Endothelial cell of umbilical vein (primary cell): Measurements from ENCODE around the gene KISS1. TPM values are rescaled to one million over a fixed set of nuclear protein-coding genes. Genes with fewer than 3 reads are reported as not detected.

Experiments
- BruUV-seq: library from RNA; stranded (reverse); fragments of 400-500 nt; replicated peaks from 2 replicates; lab custom pipeline; 2021; lab: Mats Ljungman, UMichigan
- CTCF ChIA-PET: fragments of 300-600, 350-600 bp; sonication (Branson Sonifier 250); formaldehyde crosslinking; loops from one replicate; lab custom pipeline; 2021; ENCODE audit warnings: antibody characterized with exemption, inconsistent platforms; lab: Charles Lee
- POLR2A ChIA-PET: fragments of 300-600, 350-600 bp; sonication (Branson Sonifier 250); formaldehyde crosslinking; loops from one replicate; lab custom pipeline; 2021; ENCODE audit warnings: antibody characterized with exemption, inconsistent platforms; lab: Charles Lee
- DNase-seq: peaks from one replicate; pipeline ENCODE4 v3.0.0-alpha.2; 2011; ENCODE audit warnings: low read depth, low spot score
- FAIRE-seq: peaks from 2 replicates; lab custom pipeline; 2011; peaks lifted over from hg19 to GRCh38; lab: Jason Lieb, UNC
- H2AFZ ChIP-seq: 2 replicates; pipeline ENCODE4 v1.6.0; 2012; ENCODE audit warnings: low read depth, low read length, control low read depth, inconsistent platforms
- H3K27ac ChIP-seq: 2 replicates; pipeline ENCODE4 v1.5.1; 2011; ENCODE audit warnings: low read depth, mild to moderate bottlenecking, control low read depth, low read length, moderate library complexity; ENCODE audit not compliant: insufficient read depth
- H3K27me3 ChIP-seq, 2 experiments: 2 replicates each; pipeline versions ENCODE4 v1.6.0 to v1.6.1; 2011; ENCODE audit warnings: low read length in 2 of 2, mixed read lengths in 1 of 2; ENCODE audit not compliant: control insufficient read depth in 2 of 2, insufficient read depth in 2 of 2
- H3K36me3 ChIP-seq, 2 experiments: 2 replicates in 1 of 2; 3 replicates in 1 of 2; pipeline ENCODE4 v1.5.1; 2011; ENCODE audit warnings: low read length in 2 of 2, mild to moderate bottlenecking in 1 of 2, moderate library complexity in 1 of 2; ENCODE audit not compliant: control insufficient read depth in 2 of 2, insufficient read depth in 2 of 2; ENCODE audit errors: extremely low read depth in 1 of 2
- H3K4me1 ChIP-seq: 3 replicates; pipeline ENCODE4 v1.5.1; 2011; ENCODE audit warnings: mild to moderate bottlenecking, low read length; ENCODE audit not compliant: control insufficient read depth, insufficient read depth; ENCODE audit errors: extremely low read depth
- H3K4me2 ChIP-seq: 2 replicates; pipeline ENCODE4 v1.6.1; 2011; ENCODE audit warnings: low read length, control low read depth, mixed read lengths; ENCODE audit not compliant: insufficient read depth
- H3K4me3 ChIP-seq, 3 experiments: fragments of 200-600 bp in 1 of 3; sonication (generic), shearing (Covaris generic) in 1 of 3; replicated peaks in 1 of 3; 2 replicates each; pipeline ENCODE4 v1.5.1; 2011 to 2016; ENCODE audit warnings: control low read depth in 3 of 3, low read length in 3 of 3, mild to moderate bottlenecking in 2 of 3, inconsistent platforms in 1 of 3, low read depth in 1 of 3, moderate library complexity in 1 of 3; ENCODE audit not compliant: insufficient read depth in 1 of 3
- H3K79me2 ChIP-seq: 2 replicates; pipeline ENCODE4 v1.6.0; 2012; ENCODE audit warnings: low read length, inconsistent platforms; ENCODE audit not compliant: control insufficient read depth, insufficient read depth
- H3K9ac ChIP-seq: replicated peaks from 2 replicates; pipeline ENCODE3; 2011; ENCODE audit warnings: low read length, control low read depth; ENCODE audit not compliant: insufficient read depth; ENCODE audit errors: extremely low read depth
- H3K9me1 ChIP-seq: replicated peaks from 3 replicates; pipeline ENCODE4 v1.6.0; 2011; ENCODE audit warnings: mild to moderate bottlenecking, low read length; ENCODE audit not compliant: control insufficient read depth, insufficient read depth; ENCODE audit errors: extremely low read depth
- H3K9me3 ChIP-seq: replicated peaks from 2 replicates; pipeline ENCODE4 v1.5.1; 2012; ENCODE audit warnings: low read length, inconsistent platforms; ENCODE audit not compliant: control insufficient read depth, insufficient read depth
- H4K20me1 ChIP-seq: replicated peaks from 2 replicates; pipeline ENCODE3; 2011; ENCODE audit warnings: mild to moderate bottlenecking, low read length; ENCODE audit not compliant: control insufficient read depth, insufficient read depth; ENCODE audit errors: extremely low read depth
- FOS ChIP-seq: IDR thresholded peaks from 2 replicates; pipeline ENCODE4 v1.6.1; 2011; ENCODE audit warnings: mild to moderate bottlenecking, low read length, moderate library complexity, borderline replicate concordance; ENCODE audit not compliant: insufficient read depth
- GATA2 ChIP-seq: IDR thresholded peaks from 2 replicates; pipeline ENCODE4 v1.7.0; 2011; ENCODE audit warnings: low read depth, mild to moderate bottlenecking, moderate library complexity, mixed read lengths, low read length; ENCODE audit not compliant: insufficient read length, insufficient read depth
- JUN ChIP-seq: IDR thresholded peaks from 2 replicates; pipeline ENCODE4 v1.6.1; 2011; ENCODE audit warnings: borderline replicate concordance, low read depth; ENCODE audit not compliant: insufficient read length, insufficient read depth
- MYC ChIP-seq: IDR thresholded peaks from one replicate; pipeline ENCODE4 v1.6.1; 2011; ENCODE audit warnings: mild to moderate bottlenecking, low read depth, low read length
- POLR2A ChIP-seq: IDR thresholded peaks from 2 replicates; pipeline ENCODE4 v1.6.1; 2012; ENCODE audit warnings: low read depth, mild to moderate bottlenecking, control low read depth, low read length
- dilution Hi-C: fragments of 300-500 bp; cut with MboI; formaldehyde crosslinking; loops from one replicate; pipeline ENCODE4 v1.15.0; 2019; ENCODE audit warnings: low sequenced_read_pairs; ENCODE audit not compliant: extremely low pct_ligation_motif_present
- intact Hi-C: fragments of 100-400 bp; cut with micrococcal nuclease; formaldehyde crosslinking; loops from one replicate; pipeline ENCODE4 v1.10.0; 2022
- polyA plus RNA-seq, 4 experiments: library from polyadenylated mRNA; depleted of rRNA in 3 of 4; stranded (reverse) in 3 of 4; unstranded in 1 of 4; fragments of >200 nt; gene quantifications; 2 replicates each; pipeline versions ENCODE4 v1.2.1 to v1.2.3, GENCODE V29; 2011 to 2012; ENCODE audit warnings: missing spikeins in 1 of 4
- total RNA-seq: library from RNA; stranded (reverse); gene quantifications from 2 replicates; pipeline ENCODE4 v1.2.3, GENCODE V29; 2021
- TF ChIP-seq, protein P1 (sequence below): IDR thresholded peaks from 2 replicates; pipeline ENCODE4 v1.6.1; 2011; ENCODE audit not compliant: insufficient read depth, insufficient read length
- TF ChIP-seq, protein P2 (sequence below), 2 donors: IDR thresholded peaks; 1 replicate in 1 of 2; 2 replicates in 1 of 2; pipeline ENCODE4 v1.5.1; 2011; ENCODE audit warnings: low read length in 2 of 2, mild to moderate bottlenecking in 2 of 2, moderate library complexity in 2 of 2, control low read depth in 1 of 2, inconsistent platforms in 1 of 2, low read depth in 1 of 2; ENCODE audit not compliant: insufficient read depth in 1 of 2; ENCODE audit errors: extremely low read depth in 1 of 2

The KISS1 gene
- total and polyA plus RNA-seq, 2 donors (not counting 3 experiments of a cell fraction or from before 2014, with no cell fraction given): 0.22 to 1.00 TPM

DNA sequence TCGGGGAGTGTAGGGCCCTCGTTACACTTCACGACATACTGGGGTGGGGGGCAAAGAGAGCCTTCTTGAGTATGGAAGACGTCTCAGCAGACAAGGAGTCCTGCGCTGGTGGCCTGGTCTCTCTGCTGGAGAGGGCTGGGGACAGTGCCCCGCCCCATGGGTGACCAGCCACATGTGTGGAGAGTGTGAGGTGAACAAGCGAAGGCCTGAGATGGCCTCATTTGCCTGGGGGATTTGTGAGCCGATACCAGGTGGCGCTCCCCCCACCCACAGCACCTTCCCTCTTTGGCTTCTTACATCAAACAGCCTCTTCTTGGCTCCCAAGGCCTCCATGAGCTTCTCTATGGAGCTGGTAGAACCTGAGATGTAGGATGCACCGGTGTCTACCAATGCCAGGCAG, 40.4 kb downstream of the KISS1 start:
- dilution Hi-C loops: loop anchor here (25.0 kb wide), 1 partner anchor 181 kb away; no protein-coding TSS in a partner anchor

More for the DNA sequence above, 40.4 kb downstream of the KISS1 start:
- intact Hi-C loops: no loop called here
- no peak for FAIRE-seq
- Histone ChIP-seq H3K9me1 (no peaks in the 10 kb centered on the region), H3K4me2 (no peak overlapping the region), H3K27me3 (peaks cover 0 to 2% of the 10 kb centered on the region in 2 experiments), H3K79me2 (no peaks in the 10 kb centered on the region), H3K27ac (no peak overlapping the region), H3K4me1 (peaks cover 5% of the 10 kb centered on the region), H3K9me3 (no peaks in the 10 kb centered on the region), H3K36me3 (no peaks in the 10 kb centered on the region), H4K20me1 (no peaks in the 10 kb centered on the region), H3K9ac (no peak overlapping the region), H2AFZ (no peak overlapping the region), H3K4me3 (no peak overlapping the region)
- CTCF ChIA-PET: interaction anchor here (1.0 to 2.3 kb wide), 4 partner anchors 51 to 243 kb away, joined by 3 to 10 read pairs (median 6); no protein-coding TSS in a partner anchor
- no TSS peak for BruUV-seq
- POLR2A ChIA-PET: no interaction called here
- TF ChIP-seq JUN (no peak), POLR2A (no peak), FOS (no peak), GATA2 (no peak), MYC (no peak)
- TF ChIP-seq, protein P1, sequence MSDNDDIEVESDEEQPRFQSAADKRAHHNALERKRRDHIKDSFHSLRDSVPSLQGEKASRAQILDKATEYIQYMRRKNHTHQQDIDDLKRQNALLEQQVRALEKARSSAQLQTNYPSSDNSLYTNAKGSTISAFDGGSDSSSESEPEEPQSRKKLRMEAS: no peak
- TF ChIP-seq, protein P2, sequence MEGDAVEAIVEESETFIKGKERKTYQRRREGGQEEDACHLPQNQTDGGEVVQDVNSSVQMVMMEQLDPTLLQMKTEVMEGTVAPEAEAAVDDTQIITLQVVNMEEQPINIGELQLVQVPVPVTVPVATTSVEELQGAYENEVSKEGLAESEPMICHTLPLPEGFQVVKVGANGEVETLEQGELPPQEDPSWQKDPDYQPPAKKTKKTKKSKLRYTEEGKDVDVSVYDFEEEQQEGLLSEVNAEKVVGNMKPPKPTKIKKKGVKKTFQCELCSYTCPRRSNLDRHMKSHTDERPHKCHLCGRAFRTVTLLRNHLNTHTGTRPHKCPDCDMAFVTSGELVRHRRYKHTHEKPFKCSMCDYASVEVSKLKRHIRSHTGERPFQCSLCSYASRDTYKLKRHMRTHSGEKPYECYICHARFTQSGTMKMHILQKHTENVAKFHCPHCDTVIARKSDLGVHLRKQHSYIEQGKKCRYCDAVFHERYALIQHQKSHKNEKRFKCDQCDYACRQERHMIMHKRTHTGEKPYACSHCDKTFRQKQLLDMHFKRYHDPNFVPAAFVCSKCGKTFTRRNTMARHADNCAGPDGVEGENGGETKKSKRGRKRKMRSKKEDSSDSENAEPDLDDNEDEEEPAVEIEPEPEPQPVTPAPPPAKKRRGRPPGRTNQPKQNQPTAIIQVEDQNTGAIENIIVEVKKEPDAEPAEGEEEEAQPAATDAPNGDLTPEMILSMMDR (IDR thresholded peaks at IDR 0.05; ENCODE audit: extremely low read depth in 1 of 2, insufficient read depth in 1 of 2, low read depth in 1 of 2, low read length in 2 of 2): no peak
- DNase-seq: no peak
